Fibroblast of skin of right biceps (primary cell): ENCODE measurements around the gene ROR2.
A peak's percentile ranks its signal among the peaks of the same experiment; 100 is the strongest.
"Not testable (repeated sequence)": the region's sequence is repeated elsewhere in the genome, so short reads cannot be mapped to it uniquely, and the experiment has no call there.

Source experiments
- DNase-seq: peaks from one replicate; pipeline ENCODE4 v3.0.0-alpha.2; 2013

Gene ROR2

DNA sequence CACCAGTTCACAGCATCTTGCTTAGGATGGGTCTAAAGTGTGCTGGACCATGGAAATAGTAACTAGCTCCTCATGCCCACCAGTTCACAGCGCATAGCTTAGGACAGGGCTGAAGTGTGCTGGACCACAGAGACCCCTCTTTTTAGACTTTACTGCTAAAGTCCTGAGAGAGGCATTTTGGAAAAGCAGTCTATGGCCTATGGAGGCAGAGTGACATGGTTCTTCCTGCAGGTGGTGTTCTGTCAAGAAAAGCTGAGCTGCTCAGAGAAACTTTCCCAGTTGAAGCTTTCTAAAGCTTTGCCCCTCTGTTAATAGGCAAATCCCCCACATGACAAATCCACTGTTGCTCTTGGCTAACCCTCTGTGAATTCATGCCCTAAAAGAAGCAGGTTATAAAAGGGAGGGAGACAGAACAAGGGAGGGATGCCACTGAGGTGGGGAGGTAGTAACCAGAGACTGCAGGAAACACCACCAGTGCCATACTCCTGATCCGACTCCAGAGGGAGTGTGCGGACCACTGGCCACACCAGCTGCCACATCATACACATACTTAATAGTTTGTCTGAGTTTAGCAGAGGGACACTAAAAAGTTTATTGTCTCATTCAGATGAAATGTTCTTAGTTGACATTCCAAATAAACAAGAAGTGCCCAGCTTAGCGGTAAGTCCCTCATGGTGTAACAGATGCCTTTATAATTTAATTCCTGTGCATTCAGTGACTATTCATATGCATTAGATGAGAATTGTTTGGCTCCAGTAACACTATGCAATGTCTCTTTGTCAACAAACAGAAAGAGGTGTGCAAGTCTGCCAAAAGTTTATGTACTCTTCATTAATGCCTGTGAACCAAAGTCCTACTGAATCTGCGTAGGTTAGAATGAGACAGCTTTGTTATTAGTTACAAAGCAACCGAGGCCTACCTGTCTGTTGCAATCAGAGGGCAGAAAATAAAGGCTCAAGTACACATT, 290.2 kb downstream of the ROR2 start:
- DNase-seq, result peak; percentile 36

DNA sequence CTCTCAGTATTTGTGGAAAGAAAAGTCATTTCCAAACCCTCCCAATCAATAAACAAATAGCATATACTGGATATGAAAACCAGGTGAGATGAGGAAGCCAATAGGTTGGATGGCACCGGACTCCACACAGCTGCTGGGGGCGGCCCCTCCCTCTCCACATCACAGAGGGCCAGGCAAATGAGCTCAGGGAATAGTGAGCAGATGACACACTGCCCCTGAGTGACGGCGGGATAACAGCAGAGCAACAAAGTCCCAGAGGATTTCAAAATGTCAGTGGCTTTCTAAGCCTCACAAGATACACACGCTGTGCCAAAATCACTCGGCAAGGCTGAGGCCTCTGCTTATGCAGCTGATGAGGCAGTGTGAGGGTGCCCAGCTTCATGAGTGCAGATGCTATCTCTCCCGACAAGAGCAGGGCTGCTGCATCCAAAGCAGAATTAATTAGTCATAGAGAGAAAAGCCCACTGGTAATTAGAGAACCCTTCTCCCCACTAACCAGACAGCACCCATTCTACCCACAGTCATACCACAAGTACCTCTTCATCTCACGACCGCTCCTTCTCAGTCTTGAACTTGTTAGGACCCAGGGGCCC, 291.4 kb downstream of the ROR2 start:
- no peak for DNase-seq

DNA sequence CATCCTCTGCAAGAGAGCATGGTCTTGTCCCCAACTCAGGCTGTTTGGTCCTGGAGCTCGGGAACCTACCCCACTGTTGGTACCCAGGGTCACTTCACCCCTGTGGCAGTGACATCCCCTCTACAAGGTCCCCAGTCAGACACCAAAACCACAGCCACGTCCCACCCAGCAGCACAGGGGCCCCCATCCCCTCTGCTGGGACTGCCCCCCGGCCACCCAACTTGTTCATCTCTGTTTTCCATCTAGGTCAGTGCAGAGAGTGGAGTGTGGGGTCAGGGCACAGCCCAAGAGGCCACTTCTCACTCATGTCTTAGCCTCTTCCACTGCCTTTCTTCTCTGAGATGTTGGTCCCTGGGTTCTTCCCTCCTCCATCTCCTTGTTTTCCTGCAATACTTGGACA, 292.5 kb downstream of the ROR2 start:
- no peak for DNase-seq

DNA sequence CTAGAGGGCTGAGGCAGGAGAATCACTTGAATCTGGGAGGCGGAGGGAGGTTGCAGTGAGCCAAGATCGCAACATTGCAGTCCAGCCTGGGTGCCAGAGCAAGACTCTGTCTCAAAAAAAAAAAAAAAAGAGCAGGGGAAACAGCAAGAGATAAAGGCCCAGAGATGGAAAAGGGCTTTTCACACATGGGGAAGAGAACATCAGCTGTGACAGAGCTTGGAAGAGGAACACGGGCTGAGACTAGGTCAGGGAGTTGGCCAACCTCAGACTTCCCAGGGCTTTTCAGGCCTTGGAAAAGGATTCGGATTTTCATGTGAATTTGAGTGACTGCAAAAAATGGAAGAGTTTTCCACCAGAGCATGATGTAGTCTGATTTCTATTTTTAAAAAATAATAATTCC, 294.4 kb downstream of the ROR2 start:
- no peak for DNase-seq

DNA sequence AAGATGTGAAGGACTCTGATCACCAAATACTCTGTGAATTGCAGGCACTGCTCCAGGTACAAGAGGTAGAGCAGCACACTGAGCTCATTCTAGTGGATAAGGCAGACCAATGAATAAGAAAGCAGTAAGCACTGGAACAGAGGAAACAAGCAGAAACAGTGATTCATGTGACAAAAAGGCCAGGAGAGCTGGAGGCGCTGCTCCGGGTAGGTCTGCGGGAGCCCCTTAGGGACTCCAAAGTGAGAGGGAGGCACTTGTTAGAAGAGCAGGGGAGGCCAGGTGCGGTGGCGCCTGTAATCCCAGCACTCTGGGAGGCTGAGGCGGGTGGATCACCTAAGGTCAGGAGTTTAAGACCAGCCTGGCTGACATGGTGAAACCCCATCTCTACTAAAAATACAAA, 294.8 kb downstream of the ROR2 start:
- no peak for DNase-seq

DNA sequence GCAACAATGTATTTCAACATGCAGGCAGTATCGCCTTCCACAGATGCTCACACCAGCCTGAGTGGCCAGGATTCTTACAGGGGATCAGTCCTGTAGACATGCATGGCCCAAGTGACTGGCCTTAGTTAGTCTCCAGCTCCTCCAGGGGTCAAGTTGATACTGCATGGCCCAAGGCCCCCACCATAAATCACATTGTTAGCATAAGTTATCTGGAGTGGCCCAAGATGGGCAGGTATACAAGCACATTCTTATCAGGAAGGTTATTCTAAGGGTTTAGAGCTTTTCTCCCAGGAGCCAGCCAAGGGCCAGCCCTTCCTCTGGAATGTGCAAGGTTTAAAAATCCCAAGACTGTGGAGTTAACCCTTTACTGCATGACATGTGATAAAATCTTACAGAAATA, 295.5 kb downstream of the ROR2 start:
- DNase-seq, result no peak

DNA sequence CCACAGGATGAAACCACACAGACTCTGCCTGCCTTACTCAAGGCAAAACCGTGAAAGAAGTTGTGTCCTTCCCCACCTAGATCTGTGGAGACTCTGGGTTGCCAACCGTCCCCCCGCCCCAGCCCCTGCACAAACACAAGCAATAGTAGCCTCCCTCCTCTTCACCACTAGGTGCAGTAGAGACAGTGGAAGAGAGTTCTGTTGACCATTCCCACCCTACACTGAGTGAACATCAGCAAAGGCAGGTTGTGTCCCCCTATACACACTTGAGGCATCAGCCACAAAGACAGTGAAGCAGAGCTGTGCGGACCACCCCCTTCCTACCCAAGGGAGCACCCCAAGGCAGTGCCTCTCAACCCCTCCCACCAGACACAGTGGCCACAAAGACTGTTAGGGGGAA, 302.7 kb downstream of the ROR2 start:
- DNase-seq, result no peak

DNA sequence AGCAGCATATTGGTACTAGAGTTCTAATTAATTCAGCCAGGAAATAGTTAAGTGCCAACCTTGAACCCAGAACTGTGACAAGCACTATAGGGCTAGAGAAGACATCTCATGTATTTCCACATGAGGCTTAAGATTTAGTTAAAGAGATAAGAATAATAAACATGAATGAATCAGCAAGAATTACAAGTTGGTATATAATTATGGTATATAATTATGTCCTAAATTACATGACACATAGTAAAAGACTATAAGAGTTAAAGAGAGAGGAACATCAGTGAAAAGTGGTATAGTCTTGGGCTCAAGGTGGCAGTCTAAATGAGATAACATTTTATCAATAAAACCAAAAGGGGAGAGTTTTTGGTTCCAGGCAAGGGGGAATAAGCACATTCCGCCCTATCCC, 303.3 kb downstream of the ROR2 start:
- DNase-seq, result no peak

DNA sequence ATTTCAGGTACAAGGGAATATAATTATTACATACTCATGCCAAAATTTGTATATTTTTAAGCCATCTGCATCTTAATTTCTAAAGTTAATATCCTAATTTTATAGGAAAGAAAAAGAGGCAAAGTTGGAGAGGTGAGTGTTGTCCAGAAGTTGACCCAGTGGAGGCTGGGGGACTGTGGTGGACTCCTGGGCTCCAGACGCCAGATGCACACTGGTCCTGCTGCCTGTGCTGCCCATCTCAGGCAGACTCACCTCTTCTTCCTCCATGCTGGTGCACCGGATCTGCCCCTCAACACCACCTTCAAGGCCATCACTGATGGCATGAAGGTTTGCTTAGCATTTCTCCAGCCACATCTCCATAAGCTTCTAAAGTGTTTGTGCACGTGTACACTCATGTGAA, 305.6 kb downstream of the ROR2 start:
- DNase-seq, result no peak

DNA sequence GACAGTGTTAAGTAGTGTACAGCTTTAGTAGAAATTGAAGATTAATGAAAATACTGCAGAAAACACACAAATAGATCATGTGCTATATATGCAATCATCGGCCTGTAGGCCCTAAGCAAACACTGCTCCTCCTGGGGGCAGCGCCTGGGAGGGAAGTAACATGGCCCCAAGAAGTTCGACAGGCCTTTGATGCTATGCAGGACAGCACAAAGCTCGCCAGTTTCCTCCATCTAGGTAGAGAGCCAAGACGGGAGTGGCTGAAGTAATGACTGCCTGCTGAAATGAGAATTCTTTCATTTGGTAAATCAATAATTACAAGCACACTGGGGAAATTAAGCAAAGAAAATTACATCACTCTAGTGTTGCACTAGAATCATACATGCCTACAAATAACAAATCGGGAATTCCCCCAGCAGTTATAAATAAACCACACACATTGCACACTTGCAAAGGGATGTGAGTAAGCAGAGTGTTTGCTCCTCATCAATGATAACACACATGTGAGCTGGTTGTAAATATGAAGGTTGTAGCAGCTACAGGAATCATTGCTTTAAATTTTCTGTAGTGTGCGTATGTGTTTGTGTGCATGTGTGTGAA, 306.4 kb downstream of the ROR2 start:
- no peak for DNase-seq

DNA sequence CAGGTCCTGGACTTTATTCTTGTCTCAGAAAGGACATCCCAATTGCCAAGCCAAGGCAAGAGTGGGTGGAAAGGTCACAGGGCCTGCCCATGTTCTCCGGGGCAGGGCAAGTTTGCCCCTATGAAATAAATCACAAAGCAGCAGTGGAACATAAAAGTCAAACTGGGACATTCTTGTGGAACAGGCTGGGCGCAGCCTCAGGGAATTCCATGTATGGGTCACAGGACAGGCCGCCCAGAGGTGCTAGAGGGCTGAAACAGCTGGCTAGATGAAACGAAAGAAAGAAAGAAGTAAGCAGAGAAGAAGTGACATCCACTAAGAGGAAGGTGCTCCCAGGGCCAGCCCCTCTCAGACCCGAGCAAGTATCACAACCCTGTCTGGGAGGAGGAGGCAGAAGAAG, 307.3 kb downstream of the ROR2 start:
- DNase-seq, result no peak

DNA sequence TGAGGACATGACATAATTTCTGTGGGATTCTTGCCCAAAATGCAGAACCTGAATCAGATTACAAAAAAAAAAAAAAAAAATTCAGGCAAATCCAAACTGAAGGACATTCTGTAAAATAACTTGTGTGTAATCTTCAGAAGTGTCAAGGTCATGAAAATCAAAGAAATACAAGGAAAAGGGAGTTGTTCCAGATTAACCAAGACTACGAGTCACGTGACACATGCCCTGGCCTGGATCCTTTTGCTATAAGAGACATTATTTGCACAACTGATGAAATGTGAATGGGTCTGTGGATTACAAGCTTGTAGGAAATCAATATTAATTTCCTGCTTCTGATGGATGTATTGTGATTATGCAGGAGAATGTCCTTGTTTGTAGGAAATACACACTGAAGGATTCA, 309.6 kb downstream of the ROR2 start:
- DNase-seq, result no peak

DNA sequence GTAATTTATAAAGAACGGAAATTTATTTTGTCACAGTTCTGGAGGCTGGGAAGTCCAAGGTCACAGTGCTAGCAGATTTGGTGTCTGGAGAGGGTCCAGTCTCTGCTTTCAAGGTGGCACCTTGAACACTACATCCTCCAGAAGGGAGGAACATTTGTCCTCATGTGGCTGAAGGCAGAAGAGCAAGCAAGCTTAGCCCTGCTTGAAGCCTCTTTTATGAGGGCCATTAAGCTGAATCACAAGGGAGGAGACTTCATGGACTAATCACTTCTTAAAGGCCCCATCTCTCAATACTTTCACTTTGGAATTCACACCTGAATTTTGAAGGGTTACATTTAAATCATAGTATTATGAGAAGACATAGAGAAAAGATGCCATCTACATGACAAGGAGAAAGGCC, 311.0 kb downstream of the ROR2 start:
- DNase-seq, result no peak

DNA sequence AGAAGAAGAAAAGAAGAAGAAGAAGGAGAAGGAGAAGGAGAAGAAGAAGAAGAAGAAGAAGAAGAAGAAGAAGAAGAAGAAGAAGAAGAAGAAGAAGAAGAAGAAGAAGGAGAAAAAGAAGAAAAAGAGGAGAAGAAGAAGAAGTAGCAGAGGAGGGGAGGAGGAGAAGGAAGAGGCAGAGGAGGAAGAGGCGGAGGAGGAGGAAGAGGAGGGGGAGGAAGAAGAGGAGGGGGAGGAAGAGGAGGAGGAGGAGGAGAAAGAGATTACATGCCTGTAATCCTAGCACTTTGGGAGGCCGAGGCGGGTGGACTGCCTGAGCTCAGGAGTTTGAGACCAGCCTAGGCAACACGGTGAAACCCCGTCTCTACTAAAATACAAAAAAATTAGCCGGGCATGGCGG, 315.2 kb downstream of the ROR2 start:
- not testable (repeated sequence) for DNase-seq

DNA sequence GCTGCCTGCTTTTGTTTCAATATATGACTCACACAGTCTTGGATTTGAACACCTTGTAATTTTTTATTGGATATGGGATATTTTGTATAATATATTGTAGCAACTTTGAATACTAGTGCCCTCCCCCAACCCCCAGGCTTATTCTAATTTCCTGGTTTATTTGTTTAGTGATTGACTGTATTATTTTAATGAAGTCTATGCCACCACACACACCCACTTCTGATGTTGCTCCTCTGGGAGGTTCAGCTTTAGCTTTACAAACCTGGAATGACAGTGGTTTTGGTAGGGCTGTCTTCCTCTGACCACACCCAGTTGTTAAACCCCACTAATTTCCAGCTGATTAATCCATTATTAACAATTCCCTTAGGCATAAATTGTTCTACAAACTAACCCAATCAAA, 320.3 kb downstream of the ROR2 start:
- DNase-seq, result no peak

DNA sequence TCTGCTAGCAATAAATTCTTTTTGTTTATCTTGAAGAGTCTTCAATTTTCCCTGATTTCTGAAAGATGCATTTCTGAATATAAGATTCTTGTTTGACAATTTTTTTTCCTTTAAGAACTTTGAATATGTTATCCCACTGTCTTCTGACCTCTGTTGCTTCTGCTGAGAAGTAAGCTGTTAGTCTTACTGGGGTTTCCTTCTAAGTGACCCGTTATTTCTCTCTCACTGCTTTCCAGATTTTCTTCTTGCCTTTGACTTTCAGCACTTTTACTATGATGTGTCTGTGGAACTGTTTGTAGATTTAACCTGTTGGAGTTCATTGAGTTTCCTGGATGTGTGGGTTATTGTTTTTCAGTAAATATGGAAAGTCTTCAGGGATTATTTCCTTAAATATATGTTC, 321.1 kb downstream of the ROR2 start:
- no peak for DNase-seq

DNA sequence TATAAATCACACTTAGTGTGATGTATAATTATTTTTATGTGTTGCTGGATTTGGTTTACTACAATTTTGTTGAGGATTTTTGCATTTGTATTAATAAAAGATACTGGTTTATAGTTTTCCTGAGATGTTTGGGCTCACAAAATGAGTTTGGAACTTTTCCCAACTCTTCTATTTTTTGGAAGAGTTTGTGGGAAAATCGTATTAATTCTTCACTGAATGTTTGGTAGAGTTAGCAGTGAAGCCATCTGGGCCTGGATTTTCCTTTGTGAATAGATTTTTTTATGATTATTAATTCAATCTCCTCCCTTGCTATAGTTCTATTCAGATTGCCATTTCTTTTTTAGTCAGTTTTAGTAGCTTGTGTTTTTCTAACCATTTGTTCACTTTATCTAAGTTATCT, 324.7 kb downstream of the ROR2 start:
- no peak for DNase-seq

DNA sequence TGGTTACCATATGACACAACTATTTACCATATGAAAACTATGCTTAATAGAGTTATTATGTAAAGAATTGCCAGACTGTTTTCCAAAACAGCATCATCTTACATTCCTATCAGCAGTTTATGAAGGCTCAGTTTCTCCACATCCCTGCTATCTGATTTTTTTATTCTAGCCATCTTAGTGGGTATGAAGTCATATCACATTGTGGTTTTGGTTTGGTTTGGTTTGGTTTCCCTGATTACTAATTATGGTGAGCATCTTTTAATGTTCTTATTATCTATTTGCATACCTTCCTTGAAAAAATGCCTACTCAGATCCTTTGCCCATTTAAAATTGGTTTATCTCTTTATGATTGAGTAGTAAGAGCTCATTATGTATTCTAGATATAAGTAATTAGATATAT, 327.0 kb downstream of the ROR2 start:
- no peak for DNase-seq

DNA sequence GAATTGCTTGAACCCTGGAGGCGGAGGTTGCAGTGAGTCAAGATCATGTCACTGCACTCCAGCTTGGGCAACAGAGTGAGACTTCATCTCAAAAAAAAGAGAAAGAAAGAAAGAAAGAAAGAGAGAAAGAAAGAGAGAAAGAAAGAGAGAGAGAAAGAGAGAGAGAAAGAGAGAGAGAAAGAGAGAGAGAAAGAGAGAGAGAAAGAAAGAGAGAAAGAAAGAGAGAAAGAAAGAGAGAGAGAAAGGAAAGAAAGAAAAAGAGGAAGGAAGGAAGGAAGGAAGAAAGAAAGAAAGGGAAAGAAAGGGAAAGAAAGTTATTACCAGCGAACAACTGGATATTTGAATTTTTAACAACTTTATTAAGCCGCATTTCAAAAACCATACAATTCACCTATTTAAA, 327.9 kb downstream of the ROR2 start:
- not testable (repeated sequence) for DNase-seq

DNA sequence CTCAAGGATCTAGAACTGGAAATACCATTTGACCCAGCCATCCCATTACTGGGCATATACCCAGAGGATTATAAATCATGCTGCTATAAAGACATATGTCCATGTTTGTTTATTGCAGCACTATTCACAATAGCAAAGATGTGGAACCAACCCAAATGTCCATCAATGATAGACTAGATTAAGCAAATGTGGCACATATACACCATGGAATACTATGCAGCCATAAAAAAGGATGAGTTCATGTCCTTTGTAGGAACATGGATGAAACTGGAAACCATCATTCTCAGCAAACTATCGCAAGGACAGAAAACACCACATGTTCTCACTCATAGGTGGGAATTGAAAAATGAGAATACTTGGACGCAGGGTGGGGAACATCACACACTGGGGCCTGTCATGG, 336.0 kb downstream of the ROR2 start:
- not testable (repeated sequence) for DNase-seq

DNA sequence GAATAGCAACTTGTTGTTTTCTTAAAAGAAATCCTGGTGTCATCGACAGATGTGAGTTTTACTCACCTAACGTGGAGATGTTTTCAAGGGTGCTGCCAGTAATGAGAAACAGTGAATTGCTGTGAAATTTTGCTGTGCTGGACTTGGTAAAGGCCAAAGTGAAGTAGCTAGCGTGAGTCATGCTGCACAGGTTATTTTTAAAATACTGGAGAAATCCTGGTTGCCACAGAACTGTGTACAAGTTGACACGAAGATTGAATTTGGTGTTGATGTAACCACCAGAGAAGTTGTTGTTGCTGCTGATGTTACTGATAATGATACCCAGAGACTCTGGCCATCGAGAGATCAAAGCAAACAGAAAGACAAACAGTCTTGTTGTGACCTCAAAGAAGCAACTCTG, 338.4 kb downstream of the ROR2 start:
- no peak for DNase-seq

DNA sequence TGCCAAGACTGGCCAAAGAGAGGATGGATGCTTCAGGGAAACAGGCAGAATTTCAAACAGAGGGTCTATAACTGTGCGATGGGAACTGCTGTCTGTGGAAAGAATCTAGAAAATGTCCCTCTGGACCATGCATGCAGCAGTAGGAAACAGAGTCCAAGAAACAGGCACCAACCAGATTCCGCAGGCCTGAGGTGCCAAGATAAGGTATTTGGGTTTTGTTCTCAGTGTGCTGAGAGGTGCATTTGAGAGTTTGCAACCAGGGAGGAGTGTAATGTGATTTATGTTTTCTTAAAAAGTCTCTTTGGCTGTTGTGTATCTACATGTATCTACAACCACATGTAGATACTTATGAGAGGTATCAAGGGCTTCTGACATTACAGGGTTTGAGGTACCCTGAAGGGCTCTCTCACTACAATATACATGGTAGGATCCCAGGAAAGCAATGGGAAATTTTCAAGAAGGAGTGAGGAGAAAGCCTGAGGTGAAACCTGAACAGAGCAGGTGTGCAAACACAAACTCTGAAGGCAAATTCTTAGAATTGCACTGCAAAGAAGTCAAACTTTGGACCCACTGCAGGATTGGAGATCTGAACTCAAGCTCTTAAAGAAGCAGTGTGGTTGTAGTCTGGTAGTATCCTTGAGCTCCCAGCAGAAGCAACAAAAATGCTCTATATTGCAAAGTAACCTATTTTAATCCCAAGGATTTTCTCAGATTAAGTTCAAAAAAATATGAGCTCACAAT, 343.6 kb downstream of the ROR2 start:
- no peak for DNase-seq

DNA sequence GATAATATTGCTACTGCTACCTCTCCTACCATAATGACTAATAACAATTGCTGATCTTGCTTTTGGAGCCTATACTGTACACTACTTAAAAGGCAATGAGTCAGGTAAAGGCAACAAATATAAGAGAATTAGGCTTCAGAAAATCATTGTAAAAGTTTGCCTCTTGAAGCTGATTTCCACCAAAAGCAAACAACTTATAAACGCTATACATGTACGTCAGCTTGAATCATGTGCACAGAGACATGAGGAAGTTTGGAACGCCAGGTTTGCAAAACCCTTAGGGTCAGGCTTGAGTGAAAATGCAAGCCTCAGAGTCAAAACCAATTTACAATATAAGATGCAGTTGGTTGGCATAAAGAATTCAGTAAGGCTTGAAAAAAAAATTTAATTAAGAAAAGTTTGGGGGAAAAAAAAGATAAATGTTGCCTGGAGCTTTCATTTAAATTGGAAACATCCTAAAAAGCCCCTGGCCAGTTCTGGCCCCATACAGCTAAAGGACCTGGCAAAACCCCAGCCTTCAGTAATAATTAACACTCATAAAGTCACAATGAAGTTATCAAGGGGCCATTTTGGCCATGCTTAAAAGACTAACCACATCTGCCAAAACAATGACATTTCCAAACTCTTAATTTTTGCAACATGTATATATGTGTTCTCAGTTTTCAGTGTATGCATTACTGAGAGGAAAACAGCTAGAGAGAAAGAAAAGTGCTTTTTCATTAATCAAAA, 345.4 kb downstream of the ROR2 start:
- DNase-seq, result no peak
